Hematopoietic multipotent progenitor cell treated with erythropoietin and hydrocortisone succinate and interleukin-3 and kit ligand, for 6 days (in vitro differentiated cells): Measurements from ENCODE around the gene IL23R.
"Not testable (repeated sequence)": the region's sequence is repeated elsewhere in the genome, so short reads cannot be mapped to it uniquely, and the experiment has no call there.

Source experiments
- DNase-seq: peaks from one replicate; pipeline ENCODE4 v3.0.0-alpha.2; 2015

Gene IL23R

GRCh38 chr1:67200755-67201154 is 34.5 kb downstream of the IL23R start:
- no peak for DNase-seq

GRCh38 chr1:67201891-67202290 is 35.6 kb downstream of the IL23R start:
- no peak for DNase-seq

GRCh38 chr1:67204298-67204980 is 38.2 kb downstream of the IL23R start:
- no peak for DNase-seq

- DNase-seq = not testable (repeated sequence)
Measured at GRCh38 chr1:67207398-67207797, 41.1 kb downstream of the IL23R start.

- no peak for DNase-seq
Measured at GRCh38 chr1:67208217-67208616, 42.0 kb downstream of the IL23R start.

- no peak for DNase-seq
Measured at GRCh38 chr1:67209521-67209920, 43.3 kb downstream of the IL23R start.

- peak; percentile 78 for DNase-seq
Measured at GRCh38 chr1:67211589-67212563, 45.6 kb downstream of the IL23R start.

GRCh38 chr1:67213164-67213563 is 46.9 kb downstream of the IL23R start:
- DNase-seq = peak; percentile 81

GRCh38 chr1:67213948-67214347 is 47.7 kb downstream of the IL23R start:
- DNase-seq = no peak

GRCh38 chr1:67214420-67215174 is 48.3 kb downstream of the IL23R start:
- peak; percentile 67 for DNase-seq

GRCh38 chr1:67216401-67216800 is 50.1 kb downstream of the IL23R start:
- no peak for DNase-seq

- no peak for DNase-seq
Measured at GRCh38 chr1:67217417-67217816, 51.2 kb downstream of the IL23R start.

- no peak for DNase-seq
Measured at GRCh38 chr1:67217938-67218337, 51.7 kb downstream of the IL23R start.

- DNase-seq = no peak
Measured at GRCh38 chr1:67224856-67225255, 58.6 kb downstream of the IL23R start.

GRCh38 chr1:67226688-67227087 is 60.4 kb downstream of the IL23R start:
- no peak for DNase-seq

GRCh38 chr1:67227196-67227595 is 60.9 kb downstream of the IL23R start:
- DNase-seq = no peak

GRCh38 chr1:67228791-67229190 is 62.5 kb downstream of the IL23R start:
- no peak for DNase-seq

GRCh38 chr1:67230539-67230938 is 64.3 kb downstream of the IL23R start:
- no peak for DNase-seq

- no peak for DNase-seq
Measured at GRCh38 chr1:67236277-67236676, 70.0 kb downstream of the IL23R start.

GRCh38 chr1:67239738-67240137 is 73.5 kb downstream of the IL23R start:
- no peak for DNase-seq

- DNase-seq = no peak
Measured at GRCh38 chr1:67241200-67241746, 75.0 kb downstream of the IL23R start.

GRCh38 chr1:67242016-67242415 is 75.8 kb downstream of the IL23R start:
- no peak for DNase-seq

GRCh38 chr1:67250051-67250653 is 83.9 kb downstream of the IL23R start:
- peak; percentile 13 for DNase-seq
